Smooth muscle cell (in vitro differentiated cells): ENCODE data around the gene ALX4. TPM values are rescaled to one million over a fixed set of nuclear protein-coding genes. Genes with fewer than 3 reads are reported as not detected.

ENCODE experiments used
- DNase-seq: peaks from one replicate; lab custom pipeline; 2025; ENCODE audit not compliant: unreplicated experiment; lab: John Stamatoyannopoulos, UW
- H2AFZ ChIP-seq: fragments of 200-600 bp; sonication (generic); 2 replicates; pipeline ENCODE4 v1.6.0; 2016; ENCODE audit warnings: antibody characterized with exemption, low read depth, mild to moderate bottlenecking
- H3F3A ChIP-seq: fragments of 200-600 bp; sonication (generic); 2 replicates; pipeline ENCODE4 v1.6.0; 2017; ENCODE audit warnings: antibody characterized with exemption, low read depth
- H3K27ac ChIP-seq: fragments of 200-600 bp; sonication (generic); 2 replicates; pipeline ENCODE4 v1.5.1; 2016; ENCODE audit warnings: low read depth, mild to moderate bottlenecking
- H3K27me3 ChIP-seq: fragments of 200-600 bp; sonication (generic); 2 replicates; pipeline ENCODE4 v1.6.1; 2016; ENCODE audit warnings: low read depth, mild to moderate bottlenecking
- H3K36me3 ChIP-seq: fragments of 200-600 bp; sonication (generic); 2 replicates; pipeline ENCODE4 v1.5.1; 2016; ENCODE audit warnings: low read depth
- H3K4me1 ChIP-seq: fragments of 200-600 bp; sonication (generic); 2 replicates; pipeline ENCODE4 v1.5.1; 2016; ENCODE audit warnings: low read depth
- H3K4me2 ChIP-seq: fragments of 200-600 bp; sonication (generic); 2 replicates; pipeline ENCODE4 v1.6.0; 2016; ENCODE audit warnings: mild to moderate bottlenecking
- H3K4me3 ChIP-seq: fragments of 200-600 bp; sonication (generic); 2 replicates; pipeline ENCODE4 v1.5.1; 2016; ENCODE audit warnings: mild to moderate bottlenecking
- H3K79me2 ChIP-seq: fragments of 200-600 bp; sonication (generic); 2 replicates; pipeline ENCODE4 v1.6.0; 2016; ENCODE audit warnings: low read depth, mild to moderate bottlenecking
- H3K9ac ChIP-seq: fragments of 200-600 bp; sonication (generic); 2 replicates; pipeline ENCODE4 v1.6.0; 2016; ENCODE audit warnings: low read depth
- H3K9me3 ChIP-seq: fragments of 200-600 bp; sonication (generic); replicated peaks from 2 replicates; pipeline ENCODE4 v1.5.1; 2016; ENCODE audit warnings: low read depth
- H4K20me1 ChIP-seq: fragments of 200-600 bp; sonication (generic); 2 replicates; pipeline ENCODE4 v1.6.0; 2016; ENCODE audit warnings: low read depth
- CTCF ChIP-seq: fragments of 200-600 bp; sonication (generic); IDR thresholded peaks from 2 replicates; pipeline ENCODE4 v1.5.1; 2017; ENCODE audit warnings: borderline replicate concordance, mild to moderate bottlenecking, antibody characterized with exemption; ENCODE audit not compliant: insufficient read depth, poor library complexity, severe bottlenecking
- WGBS: methylation state at CpG from one replicate; pipeline ENCODE4 v1.1.7; 2016; ENCODE audit warnings: low lambda C conversion rate; 5-methylcytosine and 5-hydroxymethylcytosine counted together
- polyA plus RNA-seq: library from polyadenylated mRNA; unstranded; fragments of >200 nt; fragmentation: Nextera tagmentation; extraction: Ambion mirVana; gene quantifications from 2 replicates; pipeline ENCODE4 v1.2.1, GENCODE V29; 2016
- total RNA-seq: library from RNA; depleted of rRNA; stranded (reverse); fragments of >200 nt; gene quantifications from 2 replicates; pipeline ENCODE4 v1.2.3, GENCODE V29; 2014

The ALX4 gene
- total and polyA plus RNA-seq, 2 experiments from 2014 or later: not detected

- H3K79me2 ChIP-seq: no peaks in the 10 kb centered on the region
- H3K9ac ChIP-seq: no peak overlapping the region
- no peaks in the 10 kb centered on the region for H3K9me3 ChIP-seq
- no peak for TF ChIP-seq CTCF
- H3F3A ChIP-seq: no peaks in the 10 kb centered on the region
- H3K4me1 ChIP-seq: peaks cover 26% of the 10 kb centered on the region
- no peak for DNase-seq
- no peak overlapping the region for H2AFZ ChIP-seq
- peak overlapping the region; percentile 52 for H3K4me3 ChIP-seq
- no peak overlapping the region for H3K27ac ChIP-seq
- H3K27me3 ChIP-seq: peaks cover 84% of the 10 kb centered on the region
- no peaks in the 10 kb centered on the region for H4K20me1 ChIP-seq
- H3K4me2 ChIP-seq: peak overlapping the region; percentile 87
- 7% methylated on average over 68 of the region's 71 CpGs for WGBS
- H3K36me3 ChIP-seq: no peaks in the 10 kb centered on the region
These were observed 5.6 kb downstream of the ALX4 start for GRCh38 chr11:44304091-44305025.

GRCh38 chr11:44303401-44303938, 6.5 kb downstream of the ALX4 start:
- Histone ChIP-seq H3K36me3 (no peaks in the 10 kb centered on the region), H3F3A (no peaks in the 10 kb centered on the region), H3K9ac (no peak overlapping the region), H3K4me2 (no peak overlapping the region), H3K27me3 (peaks cover 78% of the 10 kb centered on the region), H3K9me3 (no peaks in the 10 kb centered on the region), H3K4me1 (peaks cover 23% of the 10 kb centered on the region), H2AFZ (no peak overlapping the region), H3K27ac (no peak overlapping the region), H3K79me2 (no peaks in the 10 kb centered on the region), H3K4me3 (no peak overlapping the region), H4K20me1 (no peaks in the 10 kb centered on the region)
- no peak for TF ChIP-seq CTCF
- WGBS: 37% methylated on average over 20 of the region's 28 CpGs
- DNase-seq: no peak

GRCh38 chr11:44301564-44302271, 8.2 kb downstream of the ALX4 start:
- Histone ChIP-seq H4K20me1 (no peaks in the 10 kb centered on the region), H3K27me3 (peaks cover 67% of the 10 kb centered on the region), H3K9ac (no peak overlapping the region), H3K79me2 (no peaks in the 10 kb centered on the region), H3F3A (no peaks in the 10 kb centered on the region), H3K4me2 (no peak overlapping the region), H3K36me3 (no peaks in the 10 kb centered on the region), H2AFZ (no peak overlapping the region), H3K4me3 (no peak overlapping the region), H3K27ac (no peak overlapping the region), H3K4me1 (peaks cover 23% of the 10 kb centered on the region), H3K9me3 (no peaks in the 10 kb centered on the region)
- WGBS: 43% methylated on average over 20 of the region's 20 CpGs
- no peak for DNase-seq
- no peak for TF ChIP-seq CTCF
